ENCODE results near the gene UNKL.

Gene UNKL, protein sequence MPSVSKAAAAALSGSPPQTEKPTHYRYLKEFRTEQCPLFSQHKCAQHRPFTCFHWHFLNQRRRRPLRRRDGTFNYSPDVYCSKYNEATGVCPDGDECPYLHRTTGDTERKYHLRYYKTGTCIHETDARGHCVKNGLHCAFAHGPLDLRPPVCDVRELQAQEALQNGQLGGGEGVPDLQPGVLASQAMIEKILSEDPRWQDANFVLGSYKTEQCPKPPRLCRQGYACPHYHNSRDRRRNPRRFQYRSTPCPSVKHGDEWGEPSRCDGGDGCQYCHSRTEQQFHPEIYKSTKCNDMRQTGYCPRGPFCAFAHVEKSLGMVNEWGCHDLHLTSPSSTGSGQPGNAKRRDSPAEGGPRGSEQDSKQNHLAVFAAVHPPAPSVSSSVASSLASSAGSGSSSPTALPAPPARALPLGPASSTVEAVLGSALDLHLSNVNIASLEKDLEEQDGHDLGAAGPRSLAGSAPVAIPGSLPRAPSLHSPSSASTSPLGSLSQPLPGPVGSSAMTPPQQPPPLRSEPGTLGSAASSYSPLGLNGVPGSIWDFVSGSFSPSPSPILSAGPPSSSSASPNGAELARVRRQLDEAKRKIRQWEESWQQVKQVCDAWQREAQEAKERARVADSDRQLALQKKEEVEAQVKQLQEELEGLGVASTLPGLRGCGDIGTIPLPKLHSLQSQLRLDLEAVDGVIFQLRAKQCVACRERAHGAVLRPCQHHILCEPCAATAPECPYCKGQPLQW

DNA sequence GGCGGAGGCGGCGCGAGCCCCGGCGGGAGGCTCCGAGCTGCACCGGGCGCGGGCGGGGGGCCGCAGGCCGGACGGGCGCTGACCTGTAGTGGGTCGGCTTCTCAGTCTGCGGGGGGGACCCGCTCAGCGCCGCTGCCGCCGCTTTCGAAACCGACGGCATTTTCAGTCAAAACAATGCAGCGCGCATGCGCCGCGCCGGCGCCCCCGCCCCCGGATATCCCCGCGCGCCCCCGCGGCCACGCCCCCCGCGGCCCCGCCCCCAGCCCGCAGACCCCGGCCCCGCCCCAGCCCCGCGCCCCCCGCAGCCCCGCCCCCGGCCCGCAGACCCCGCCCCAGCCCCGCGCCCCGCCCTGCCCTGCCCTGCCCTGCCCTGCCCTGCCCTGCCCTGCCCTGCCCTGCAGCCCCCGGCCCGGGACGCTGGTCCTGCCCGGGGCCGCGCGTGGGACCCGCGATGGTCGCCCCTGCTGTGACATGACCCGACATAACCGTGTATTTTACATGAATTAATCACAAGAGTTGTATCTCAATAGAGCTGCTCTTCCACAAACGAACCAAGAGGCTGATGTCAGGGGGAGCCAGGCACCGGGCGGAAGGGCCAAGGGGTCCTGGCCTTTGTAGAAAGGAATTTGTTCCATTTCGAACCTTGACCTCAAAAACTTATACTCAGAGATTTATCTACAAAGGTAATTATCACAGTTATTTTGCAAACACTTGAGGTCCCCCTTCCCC, at the start of gene UNKL:
UNKL (minus strand) TSS at position 173 of the 729 bp plus-strand sequence; CDS start at position 160, 13 bp downstream.
- peak; percentile 80 for DNase-seq (ENCODE audit: low read depth)

DNA sequence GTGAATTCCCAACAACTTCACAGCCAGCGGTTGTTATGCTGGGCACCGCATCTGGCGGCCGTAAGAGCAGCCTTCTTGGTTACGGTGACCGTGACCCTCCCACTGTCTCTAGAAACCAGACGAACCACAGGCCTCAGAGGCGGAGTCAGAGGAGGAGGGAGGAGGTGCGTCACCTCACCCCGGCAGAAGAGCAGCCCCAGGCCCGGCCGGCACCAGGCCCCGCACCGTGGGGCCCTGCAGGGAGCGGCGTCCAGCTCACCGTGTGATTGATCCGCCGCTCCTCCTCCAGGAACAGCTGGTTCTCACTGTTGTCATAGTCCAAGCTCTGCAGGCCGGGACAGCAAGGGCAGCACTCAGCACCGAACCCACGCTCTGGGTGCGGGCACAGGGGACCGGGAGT, 46.6 kb upstream of the UNKL start:
- DNase-seq (ENCODE audit: low read depth), result no peak

DNA sequence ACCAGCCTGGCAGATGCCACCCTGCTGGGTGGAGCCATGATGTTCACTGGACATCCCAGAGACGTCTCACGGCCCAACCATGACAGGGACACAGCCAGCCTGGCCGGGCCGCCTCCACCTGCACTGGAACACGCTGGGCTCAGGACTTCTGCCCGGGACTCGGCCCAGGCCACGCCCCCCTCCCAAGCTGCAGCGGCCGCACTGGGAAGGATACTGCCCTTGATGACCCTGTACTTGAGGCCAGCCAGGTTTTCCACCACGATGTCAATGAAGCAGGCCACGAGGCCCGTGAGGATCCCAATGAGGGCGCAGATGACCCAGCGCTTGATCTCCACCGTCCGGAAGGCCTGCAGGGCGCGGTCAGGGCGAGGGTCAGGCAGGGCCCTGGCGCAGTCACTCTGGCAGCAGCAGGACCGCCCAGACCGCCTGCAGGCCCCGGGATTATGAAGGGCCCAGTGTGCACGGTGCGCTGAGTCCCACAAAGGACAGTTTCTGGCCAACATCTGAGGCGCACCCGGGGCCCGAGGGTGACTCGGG, 46.2 kb upstream of the UNKL start:
- DNase-seq (ENCODE audit: low read depth), result no peak

DNA sequence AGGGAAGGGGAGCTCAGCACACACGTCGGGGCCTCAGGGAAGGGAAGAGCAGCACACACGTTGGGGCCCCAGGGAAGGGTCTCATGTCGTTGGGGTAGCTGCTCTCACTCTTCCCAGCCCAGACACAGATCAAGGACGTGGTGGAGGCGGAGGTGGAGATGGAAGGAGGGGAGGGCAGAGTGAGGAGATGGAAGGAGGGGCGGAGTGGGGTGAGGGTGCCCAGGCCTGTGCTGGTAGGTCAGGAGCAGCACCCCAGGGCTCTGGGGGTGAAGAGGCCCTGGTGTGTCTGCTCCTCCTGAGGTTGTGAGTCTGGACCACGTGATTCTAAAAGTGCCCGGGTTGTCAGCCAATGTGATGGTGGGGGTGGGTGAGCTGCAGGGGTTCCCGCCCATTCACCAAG, 45.5 kb upstream of the UNKL start:
- DNase-seq (ENCODE audit: low read depth), result no peak

DNA sequence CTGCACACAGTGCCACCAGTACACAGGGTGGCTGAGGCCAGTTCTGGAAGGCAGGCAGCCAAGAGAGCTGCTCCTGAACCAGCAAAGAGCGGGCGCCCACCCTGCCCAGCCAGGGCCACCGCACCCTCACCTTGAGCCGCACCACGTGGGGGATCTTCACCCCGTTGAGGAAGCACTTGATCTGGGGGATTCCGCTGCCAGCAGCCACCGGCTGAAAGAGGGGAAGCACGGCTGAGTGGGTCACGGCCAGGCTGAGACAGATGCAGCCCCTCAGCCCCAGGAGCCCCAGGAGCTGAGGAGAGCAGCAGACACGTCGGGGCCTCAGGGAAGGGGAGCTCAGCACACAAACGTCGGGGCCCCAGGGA, 44.5 kb upstream of the UNKL start:
- no peak for DNase-seq (ENCODE audit: low read depth)

DNA sequence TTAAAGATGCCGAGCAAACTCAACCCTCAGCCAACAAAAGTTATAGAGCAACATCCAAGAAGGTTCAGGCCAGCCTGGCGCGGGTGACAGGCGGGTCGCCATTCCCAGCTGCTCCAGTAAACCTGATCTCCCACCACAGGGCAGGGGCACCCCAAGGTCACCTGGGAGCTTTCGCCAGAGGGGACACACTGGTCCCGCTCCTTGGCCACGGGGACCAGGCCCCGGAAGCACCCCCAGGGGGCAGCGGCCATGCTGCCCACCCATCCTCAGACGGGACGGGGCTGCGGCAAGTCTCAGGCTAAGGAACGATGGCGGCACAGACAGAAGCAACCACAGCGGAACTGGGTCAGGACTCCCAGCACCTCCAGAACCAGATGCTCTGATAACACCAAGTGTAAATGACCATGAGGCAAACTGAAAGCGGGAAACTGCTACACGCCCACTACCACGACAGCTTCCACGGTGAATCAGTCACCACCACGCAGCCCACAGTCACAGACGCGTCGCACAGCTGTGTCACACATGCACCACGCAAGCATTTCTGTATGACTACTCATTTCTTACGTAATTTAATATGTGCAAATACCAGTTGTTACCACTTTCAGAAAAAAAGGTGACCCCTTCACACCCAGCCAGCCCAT, 44.0 kb upstream of the UNKL start:
- DNase-seq (ENCODE audit: low read depth), result no peak

DNA sequence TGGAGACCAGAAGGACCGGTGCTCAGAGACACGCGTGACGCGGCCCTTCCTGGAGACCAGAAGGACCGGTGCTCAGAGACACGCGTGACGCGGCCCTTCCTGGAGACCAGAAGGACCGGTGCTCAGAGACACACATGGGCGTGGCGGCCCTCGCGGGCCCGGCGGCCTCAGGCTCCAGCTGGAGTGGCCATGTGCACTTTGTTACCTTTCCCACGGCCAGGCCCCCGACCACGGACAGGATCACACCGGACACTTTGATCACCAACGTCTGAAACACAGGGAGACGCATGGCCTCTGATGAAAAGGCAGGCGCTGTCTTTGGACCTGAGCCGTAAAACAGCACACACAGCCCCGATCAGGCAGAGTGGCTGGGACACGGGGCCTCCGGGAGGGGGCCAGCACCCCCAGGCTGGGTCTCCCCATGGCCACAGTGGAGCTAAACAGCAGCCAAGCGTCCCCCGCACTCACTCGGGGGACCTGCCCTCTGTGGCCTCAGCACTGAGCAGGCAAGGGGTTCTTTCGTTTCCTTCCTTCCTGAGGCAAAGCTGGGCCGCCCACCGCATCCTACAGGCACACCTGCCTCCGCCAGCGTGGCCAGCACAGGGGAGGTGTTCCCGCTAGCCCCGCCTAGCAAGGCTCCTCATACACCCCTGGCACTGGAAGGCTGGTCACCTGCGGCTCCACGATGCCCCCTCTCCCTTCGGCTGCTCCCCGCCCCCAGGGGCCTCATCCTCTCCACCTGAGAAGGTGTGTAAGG, 43.2 kb upstream of the UNKL start:
- no peak for DNase-seq (ENCODE audit: low read depth)

DNA sequence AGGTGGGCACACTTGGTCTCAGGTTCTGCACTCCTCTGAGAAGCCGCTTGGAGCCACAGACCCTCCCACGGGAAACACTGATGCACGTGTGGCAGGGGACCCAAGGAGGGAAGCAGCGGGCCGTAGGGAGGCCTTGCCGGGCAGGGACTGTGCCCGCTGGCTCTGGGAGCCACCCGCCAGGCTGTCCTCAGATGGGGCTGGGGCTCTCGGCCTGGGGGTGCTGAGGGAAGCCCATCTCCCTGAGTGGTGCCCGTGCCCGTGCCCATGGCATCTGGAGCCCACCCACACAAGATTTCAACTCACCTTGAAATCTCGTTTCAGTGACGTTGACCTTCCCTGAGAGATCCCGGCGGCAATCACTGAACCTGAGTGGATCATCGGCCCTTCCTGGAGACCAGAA, 42.4 kb upstream of the UNKL start:
- no peak for DNase-seq (ENCODE audit: low read depth)

DNA sequence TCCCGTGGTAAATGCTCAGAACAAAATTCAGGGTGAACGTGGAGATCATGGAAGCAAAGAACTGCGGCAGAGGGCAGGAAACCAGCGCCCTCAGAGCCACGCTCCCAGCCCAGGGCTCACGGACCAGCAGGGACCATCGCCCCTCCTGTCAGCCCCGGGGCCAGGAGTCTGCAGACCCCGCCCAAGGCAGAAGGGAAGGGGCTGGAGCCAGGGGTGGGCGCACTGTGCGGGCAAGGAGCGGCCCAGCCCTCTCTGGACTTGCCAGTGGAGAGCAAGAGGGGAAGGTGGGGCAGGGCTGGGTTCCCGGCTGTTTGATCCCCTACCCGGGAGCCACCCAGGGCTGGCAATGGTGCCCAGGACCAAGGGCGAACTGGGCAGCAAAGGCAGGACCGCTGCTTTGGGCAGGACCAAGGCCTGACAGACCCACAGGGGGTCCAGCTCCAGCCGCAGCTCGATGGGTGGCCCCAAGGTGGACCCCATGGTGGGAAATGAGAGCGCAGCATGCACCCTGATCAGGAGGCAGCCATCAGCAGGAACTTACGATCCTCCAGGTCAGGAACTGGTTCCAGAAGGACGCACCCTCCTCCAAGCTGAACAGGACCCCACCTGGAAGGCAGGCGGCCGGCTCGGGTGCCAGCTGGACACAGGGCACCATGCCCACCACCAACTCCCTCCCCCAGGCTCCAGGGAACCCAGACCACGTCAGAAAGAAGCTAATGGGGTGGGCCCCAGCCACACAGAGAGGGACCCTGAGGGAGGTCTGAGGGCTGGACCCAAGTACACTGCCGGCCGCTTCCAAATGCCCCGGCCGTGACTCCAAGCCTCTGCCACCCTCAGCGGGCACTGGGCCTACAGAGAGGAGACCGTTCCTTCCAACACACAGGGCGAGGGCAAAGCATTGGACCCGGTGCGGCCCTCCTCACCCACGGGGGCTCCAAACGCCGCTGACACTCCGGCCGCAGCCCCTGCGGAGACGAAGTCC, 41.0 kb upstream of the UNKL start:
- no peak for DNase-seq (ENCODE audit: low read depth)

DNA sequence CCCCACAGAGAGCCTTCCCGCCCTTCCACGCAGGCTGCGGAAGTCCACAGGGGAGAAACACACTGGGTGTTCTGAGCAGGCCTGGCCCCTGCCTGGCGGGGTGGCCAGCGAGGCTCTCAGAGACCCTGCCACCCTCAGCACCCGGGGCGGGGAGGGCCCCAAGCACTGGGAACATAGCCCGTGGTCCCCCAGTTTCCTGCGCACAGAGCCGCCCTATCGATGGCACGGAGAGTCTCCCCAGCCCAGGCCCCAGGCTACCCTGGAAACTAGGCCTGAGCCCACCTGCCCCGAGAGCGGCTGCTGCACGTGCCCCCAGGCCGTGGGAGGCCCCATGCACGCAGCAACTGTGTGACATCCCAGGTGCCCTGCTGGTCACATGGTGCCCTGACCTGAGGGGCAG, 40.1 kb upstream of the UNKL start:
- DNase-seq (ENCODE audit: low read depth), result no peak

DNA sequence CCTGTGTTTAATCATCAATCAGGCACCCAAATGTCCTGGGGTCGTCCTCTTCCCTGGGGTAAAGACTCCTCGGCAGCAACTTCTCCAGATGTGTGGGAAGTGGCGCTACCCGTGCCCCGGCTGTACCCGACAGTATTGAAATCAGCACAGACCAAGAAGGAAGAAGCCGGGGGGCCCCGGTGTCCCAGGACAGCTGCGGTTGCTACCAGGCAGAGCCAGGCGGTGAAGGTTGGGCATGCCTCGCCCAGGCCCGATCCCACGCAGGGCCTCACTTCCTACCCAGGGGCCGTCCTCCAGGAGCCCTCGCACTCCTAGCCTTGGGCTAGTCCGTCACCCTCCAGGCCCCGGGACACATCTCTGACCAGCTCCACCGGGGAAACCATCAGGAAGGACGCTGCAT, 38.8 kb upstream of the UNKL start:
- no peak for DNase-seq (ENCODE audit: low read depth)

DNA sequence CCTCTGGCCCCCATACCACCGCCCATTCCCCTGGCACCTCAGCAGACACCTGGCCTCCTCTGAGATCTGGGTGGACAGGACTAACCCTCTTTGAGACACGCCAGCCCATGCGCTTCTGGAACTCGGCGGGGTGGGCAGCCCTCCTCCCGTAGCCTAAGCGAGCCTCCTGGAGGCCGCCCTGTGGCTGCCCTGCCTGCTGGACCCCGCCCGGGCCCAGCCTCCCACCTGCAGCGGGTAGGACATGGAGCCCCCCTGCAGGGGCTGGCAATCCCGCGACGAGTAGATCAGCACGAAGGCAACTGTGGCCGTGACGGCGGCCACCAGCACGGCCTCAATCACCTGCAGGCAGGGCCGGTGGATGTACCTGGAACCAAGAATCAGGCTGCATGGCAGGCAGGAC, 38.0 kb upstream of the UNKL start:
- DNase-seq (ENCODE audit: low read depth), result no peak

DNA sequence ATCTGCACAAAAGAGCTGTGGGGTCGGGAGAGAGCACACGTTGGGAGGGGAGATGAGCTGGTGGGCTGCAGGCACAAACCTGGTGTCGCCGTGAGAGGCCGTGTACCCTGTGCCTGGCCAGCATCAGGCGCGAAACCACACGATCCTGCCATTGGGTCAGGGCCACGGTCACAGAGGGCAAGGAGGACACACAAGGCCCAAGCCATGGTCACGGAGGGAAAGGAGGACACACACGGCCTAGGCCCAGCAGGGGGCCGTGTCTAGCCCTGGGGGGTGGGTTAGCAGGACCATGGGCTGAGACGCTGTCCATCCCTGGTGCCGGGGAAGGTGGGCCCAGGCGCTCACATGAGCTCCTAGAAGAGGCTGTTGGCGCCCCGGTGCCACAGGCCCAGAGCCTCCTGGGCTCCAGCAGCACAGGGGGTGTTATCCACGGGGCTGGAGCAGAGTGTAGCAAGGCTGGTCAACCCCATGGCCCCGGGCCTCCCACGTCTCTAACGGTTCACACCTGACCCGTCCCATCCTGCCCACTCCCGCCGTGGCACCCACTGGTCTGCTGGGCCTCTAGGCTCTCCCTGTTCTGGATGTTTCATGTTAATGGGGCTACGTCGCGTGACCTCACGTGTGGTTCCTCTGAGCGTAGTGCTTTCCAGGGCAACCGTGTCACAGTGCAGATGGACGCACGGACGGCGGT, 37.3 kb upstream of the UNKL start:
- DNase-seq (ENCODE audit: low read depth), result no peak

DNA sequence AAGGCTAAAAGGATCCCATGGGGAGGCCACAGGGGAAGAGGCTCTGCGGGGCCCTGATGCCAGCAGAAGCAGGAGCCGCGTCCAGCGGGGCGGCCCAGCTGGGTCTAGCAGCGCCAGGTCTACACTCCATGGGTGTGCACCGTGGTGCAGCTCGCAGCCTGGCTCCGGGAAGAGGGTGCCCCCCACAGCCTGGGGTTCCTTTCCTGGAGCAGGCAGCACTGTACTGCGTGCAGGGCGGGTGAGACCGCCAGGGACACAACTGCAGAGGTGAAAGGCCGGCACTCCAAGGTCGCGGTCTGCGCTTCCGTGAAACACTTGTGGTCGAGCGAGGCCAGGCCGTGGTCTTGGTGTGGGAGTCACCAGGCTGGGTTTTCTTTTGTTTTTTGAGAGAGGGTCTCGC, 36.3 kb upstream of the UNKL start:
- DNase-seq (ENCODE audit: low read depth), result no peak

DNA sequence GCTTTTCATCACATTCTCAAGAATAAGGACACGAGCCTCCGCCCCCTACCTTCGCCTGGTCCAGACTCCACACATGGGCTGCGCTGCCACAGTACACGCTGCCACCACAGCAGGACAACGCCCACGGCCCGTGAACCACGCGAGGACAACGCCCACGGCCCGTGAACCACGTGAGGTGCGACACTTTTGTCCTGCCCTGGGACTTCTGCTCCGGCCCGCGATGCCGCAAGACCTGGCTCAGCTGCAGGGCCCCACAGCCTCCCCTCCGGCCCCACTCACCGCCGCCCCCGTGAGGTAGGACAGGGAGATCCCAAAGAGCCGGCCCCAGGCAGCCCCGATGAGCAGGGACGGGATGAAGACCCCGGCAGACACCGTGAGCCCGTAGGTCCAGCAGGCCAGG, 35.7 kb upstream of the UNKL start:
- DNase-seq (ENCODE audit: low read depth), result no peak

DNA sequence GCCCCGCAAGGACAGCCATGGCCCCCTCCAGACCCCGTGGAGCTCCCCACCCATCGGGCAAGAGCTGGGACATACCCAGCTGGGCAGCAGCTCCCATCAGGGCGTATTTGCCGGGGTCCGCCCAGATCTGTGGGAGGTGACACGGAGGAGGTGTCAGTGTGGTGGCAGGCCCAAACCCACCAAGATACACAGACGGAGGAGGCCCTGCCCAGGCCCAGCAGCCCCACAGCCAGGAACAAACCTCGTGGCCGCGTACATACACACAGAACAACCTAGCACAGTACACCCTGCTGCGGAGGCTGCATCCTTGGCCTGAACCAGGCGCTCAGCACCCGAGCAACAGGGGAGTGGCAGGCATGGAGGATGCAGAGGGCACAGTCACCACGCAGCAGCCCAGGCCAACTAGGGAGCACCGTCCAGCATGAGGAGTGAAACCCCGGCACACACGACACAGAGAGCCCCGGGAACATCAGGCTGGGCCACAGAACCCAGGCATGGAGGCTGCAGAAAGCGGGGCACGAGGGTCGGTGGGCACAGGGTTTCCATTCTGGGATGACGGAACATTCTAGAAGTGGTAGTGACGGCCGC, 34.8 kb upstream of the UNKL start:
- DNase-seq (ENCODE audit: low read depth), result no peak

DNA sequence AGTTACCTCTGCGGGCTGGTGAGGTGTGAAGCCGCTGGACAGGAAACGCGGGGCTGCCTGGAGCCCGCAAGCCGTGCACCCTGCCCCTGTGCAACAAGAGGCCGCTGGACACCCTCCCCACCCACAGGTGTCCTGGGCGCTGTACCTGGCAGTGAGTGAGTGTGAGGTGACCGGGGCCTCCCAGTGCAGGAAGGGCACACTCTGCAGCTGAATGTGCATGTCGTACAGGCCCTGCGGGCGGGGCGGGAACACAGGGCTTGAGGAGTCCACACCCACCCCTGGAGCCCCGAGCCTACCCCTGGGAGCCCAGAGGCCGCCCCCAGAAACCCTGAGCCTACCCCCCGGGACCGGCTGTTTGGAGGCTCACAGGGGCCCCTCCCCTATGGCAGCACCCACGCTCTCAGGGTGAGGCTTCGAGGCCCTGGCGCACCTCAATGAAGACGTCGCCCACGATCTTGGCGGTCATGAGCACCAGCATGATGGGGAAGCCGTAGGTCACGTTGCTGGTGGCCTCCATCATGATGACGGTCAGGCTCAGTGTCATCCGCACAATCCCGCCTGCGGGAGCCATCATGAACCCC, 34.1 kb upstream of the UNKL start:
- DNase-seq (ENCODE audit: low read depth), result no peak

DNA sequence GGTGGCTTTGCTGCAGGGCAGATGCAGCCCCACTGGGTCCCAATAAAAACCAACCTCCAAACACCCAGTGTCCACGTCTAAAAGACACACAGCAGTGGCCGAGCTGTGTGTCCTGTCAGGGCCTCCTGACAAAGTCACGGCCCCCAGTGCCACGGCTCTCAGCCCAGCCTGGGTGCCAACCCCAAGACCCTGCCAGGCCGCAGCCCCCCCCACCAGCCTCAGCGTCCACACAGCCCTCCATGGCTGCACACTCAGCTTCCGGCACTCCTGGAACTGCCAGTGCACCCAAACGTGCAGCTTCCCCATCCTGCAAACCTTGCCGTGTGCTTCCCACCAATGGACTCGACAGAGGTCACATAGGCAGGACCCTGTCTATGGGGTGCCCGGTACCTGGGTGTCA, 33.5 kb upstream of the UNKL start:
- DNase-seq (ENCODE audit: low read depth), result no peak

All from activated T-helper 1 cell treated with Interleukin-2 at 50 U/mL for 16 hours (primary cell).